Stimulated activated CD4-positive, alpha-beta T cell treated with anti-CD3 and anti-CD28 coated beads, Interleukin-1b, Interleukin-23, amount 100 ng/mL, for 4 hours (primary cell): ENCODE data around the gene RAB4B.
"Not testable (repeated sequence)": the region's sequence is repeated elsewhere in the genome, so short reads cannot be mapped to it uniquely, and the experiment has no call there.

Experiments used
- DNase-seq, 2 donors: peaks; one replicate each; pipeline ENCODE4 v3.0.0-alpha.2; 2020; ENCODE audit warnings: low read depth in 2 of 2

RAB4B gene

DNA sequence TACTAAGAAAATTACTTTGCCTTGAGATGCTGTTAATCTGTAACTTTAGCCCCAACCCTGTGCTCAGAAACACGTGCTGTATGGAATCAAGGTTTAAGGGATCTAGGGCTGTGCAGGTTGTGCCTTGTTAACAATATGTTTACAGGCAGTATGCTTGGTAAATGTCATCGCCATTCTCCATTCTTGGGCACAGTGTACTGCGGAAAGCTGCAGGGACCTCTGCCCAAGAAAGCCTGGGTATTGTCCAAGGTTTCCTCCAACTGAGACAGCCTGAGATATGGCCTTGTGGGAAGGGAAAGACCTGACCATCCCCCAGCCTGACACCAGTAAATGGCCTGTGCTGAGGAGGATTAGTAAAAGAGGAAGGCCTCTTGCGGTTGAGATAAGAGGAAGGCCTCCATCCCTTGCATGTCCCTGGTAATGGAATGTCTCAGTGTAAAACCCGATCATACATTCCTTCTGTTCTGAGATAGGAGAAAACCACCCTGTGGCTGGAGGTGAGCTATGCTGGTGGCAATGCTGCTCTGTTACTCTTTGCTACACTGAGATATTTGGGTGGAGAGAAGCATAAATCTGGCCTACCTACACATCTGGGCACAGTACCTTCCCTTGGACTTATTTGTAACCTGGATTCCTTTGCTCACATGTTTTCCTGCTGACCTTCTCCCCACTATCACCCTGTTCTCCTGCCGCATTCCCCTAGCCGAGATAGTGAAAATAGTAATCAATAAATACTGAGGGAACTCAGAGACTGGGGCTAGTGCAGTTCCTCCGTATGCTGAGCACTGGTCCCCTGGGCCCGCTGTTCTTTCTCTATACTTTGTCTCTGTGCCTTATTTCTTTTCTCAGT lies 44.9 kb downstream of the RAB4B start:
- not testable (repeated sequence) for DNase-seq

DNA sequence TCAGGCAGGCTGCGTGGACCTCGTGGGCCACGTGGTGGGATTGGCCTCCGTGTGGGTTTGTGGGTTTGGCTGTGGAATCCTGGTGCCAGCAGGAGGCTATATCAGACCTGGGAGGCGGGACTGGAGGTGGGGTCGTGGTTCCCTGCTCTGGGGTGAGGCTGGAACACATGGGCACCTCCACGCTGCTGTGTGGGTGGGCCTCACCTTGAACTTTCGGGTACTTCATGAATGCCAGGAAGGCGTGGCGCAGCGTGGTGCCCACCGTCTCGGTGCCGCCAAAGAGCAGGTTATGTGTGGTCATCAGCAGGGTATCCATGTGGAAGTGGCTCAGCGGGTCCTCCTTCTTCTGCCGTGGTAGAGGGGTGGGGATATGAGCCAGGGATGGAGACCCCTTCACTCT lies 46.9 kb downstream of the RAB4B start:
- not testable (repeated sequence) for DNase-seq

DNA sequence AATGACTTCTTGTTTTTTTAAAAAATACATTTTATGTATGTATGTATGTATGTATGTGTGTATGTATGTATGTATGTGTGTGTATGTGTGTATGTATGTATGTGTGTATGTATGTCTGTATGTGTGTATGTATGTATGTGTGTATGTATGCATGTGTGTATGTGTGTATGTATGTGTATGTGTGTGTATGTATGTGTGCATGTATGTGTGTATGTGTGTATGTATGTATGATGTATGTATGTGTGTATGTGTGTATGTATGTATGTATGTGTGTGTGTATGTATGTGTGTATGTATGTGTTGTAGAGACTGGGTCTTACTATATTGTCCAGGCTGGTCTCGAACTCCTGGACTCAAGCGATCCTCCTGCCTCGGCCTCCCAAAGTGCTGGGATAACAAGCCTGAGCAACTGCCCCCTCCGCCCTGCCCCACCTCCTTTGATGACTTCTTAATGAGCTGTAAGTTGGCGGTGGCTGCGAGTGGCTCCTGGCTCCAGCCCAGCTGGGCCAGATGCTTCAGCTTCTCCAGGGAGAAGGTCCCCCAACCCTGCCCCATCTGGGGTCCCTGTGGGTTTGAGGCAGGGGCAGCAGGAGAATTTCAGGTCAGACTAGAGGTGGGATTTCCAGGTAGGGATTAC lies 47.5 kb downstream of the RAB4B start:
- DNase-seq, result not testable (repeated sequence)

DNA sequence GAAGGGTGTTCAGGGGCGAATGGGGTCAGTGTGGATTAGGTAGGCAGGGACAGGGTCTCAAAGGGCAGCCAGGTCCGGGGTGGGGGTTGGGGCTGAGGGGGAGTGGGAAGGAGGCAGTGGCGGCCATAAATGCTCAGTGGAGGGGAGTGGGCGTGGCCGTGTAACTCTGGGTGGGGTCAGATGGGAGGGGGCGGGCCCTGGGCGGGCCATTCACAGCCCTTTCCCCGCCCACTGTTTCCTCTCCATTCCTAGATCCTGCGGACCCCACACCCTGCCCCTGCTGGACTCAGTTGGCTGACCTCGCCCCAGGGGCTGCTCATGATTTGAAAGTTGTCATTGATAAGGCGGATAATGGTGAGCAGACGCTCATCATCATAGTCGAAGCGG lies 48.3 kb downstream of the RAB4B start:
- not testable (repeated sequence) for DNase-seq

DNA sequence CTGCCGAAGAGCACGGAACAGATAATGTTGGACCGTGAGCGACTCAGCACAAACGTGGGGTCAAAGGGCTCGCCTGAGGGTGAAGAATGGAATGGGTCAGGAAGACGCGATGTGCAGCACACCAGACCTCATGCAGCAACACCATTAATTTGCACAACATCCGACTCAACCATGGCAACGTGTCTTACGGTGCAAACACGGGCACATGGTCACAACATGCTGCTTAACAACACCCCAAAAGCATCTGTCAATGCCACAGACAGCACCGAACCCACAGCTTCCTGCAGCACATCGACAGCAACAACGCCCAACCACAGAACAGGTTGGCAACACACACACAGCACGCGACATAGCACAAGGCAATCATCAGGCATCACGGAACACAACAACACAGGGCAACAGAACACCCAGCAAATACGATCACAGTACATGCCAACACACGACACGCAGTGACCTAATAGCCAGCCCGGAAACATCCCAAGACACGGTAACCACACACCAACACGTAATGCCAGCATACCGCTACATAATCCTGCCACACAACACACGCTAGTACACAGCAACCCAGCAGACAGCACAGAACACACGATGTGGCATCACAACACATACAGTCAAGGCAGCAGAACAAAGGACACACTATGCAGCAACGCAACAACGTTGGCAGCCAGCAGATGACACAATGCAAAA lies 48.8 kb downstream of the RAB4B start:
- DNase-seq, result not testable (repeated sequence)

DNA sequence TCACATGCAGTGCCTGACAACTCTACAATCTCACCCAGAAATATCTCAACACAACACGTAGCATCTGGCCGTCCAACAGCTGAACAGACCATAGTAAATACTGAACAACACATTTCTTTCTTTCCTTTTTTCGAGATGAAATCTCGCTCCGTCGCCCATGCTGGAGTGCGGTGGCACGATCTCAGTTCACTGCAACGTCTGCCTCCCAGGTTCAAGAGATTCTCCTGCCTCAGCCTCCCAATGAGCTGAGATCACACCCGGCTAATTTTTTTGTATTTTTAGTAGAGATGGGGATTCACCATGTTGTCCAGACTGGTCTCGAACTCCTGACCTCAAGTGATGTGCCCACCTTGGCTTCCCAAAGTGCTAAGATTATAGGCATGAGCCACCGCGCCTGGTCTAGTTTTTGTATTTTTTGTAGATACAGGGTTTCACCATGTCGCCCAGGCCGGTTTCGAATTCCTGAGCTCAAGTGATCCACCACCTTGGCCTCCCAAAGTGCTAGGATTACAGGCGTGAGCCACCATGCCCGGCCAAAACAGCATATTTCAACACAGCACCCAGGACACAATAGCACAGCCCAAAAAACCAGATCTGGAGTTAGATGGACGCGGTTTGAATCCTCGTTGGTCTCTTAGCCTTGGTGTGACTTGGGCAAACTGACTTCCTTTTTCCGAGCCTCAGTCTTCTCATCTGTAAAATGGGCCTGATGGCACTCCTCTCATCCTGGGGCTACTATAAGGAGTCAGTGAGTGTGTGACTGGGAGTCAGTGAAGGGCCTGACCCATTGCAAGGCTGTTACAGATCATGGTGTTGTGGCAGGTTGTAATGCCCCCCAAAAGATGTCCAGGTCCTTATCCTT lies 49.6 kb downstream of the RAB4B start:
- DNase-seq, result no peak

DNA sequence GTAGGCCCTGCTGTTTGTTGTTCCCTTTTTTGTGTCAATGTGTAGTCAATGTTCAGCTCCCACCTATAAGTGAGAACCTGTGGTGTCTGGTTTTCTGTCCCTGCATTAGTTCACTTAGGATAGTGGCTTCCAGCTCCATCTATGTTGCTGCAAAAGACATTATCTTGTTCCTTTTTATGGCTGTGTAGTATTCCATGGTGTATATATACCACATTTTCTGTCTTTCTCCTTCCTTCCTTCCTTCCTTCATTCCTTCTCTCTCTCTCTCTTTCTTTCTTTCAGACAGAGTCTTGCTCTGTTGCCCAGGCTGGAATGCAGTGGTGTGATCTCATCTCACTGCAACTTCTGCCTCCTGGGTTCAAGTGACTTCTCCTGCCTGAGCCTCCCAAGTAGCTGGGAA lies 51.2 kb downstream of the RAB4B start:
- DNase-seq, result no peak

DNA sequence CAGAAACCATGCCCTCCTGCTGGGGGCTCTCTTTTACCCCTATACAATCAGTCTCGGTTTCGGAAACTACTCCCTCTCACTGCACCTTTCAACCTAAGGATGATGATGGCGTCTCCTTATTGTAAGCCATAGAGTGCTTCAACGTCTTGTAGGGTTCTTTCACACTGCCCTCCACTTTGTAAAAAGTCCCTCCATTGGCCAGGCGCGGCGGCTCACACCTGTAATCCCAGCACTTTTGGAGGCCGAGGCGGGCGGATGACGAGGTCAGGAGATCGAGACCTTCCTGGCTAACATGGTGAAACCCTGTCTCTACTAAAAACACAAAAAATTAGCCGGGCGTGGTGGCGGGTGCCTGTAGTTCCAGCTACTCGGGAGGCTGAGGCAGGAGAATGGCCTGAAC lies 52.7 kb downstream of the RAB4B start:
- DNase-seq, result not testable (repeated sequence)

DNA sequence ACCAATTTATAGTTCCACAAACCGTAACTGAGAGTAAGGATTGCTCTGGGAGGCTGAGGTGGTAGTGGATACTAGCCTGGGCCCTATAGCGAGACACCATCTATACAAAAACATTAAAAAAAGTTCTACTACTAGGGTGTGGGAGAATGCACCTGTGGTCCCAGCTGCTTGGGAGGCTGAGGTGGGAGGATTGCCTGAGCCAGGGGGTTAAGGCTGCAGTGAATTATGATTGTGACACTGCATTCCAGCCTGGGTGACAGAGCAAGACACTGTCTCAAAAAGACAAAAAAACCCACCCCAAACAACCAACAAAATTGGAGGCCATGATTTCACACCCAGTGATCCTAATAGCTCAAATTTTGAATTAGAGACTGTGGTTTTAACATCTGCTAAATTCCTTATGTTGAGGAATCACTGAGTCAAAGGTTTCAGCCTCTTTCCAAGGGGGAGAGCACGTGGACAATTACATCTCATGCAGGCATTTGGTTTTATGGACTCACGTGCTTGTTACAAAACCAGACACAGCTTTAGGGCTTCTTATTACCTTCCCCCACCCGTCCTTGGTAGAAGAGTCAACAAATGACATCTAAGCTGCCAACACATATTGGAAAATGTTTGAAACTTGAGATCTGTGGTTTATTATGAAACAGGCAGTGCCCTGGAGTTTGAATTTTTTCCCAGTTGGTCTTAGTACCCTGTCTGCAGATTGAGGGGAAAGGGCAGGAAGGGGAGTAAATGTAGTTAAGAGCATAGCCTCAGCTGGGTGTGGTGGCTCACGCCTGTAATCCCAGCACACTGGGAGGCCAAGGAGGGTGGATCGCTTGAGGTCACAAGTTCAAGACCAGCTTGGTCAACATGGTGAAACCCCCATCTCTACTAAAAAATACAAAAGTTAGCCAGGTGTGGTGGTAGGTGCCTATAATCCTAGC lies 53.7 kb downstream of the RAB4B start:
- DNase-seq, result no peak

DNA sequence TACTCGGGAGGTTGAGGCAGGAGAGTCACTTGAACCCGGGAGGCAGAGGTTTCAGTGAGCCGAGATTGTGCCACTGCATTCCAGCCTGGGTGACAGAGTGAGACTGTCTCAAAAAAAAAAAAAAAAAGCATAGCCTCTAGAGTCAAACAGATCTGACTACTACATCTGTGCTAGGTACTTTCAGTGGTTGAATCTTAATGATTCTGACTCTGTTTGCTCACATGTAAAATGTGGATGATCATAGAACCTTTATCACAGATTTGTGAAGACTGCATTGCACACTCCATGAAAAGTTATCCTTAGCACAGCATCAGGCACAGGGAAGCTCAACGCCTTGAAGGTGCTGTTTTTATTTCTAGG lies 54.4 kb downstream of the RAB4B start:
- DNase-seq, result not testable (repeated sequence)

DNA sequence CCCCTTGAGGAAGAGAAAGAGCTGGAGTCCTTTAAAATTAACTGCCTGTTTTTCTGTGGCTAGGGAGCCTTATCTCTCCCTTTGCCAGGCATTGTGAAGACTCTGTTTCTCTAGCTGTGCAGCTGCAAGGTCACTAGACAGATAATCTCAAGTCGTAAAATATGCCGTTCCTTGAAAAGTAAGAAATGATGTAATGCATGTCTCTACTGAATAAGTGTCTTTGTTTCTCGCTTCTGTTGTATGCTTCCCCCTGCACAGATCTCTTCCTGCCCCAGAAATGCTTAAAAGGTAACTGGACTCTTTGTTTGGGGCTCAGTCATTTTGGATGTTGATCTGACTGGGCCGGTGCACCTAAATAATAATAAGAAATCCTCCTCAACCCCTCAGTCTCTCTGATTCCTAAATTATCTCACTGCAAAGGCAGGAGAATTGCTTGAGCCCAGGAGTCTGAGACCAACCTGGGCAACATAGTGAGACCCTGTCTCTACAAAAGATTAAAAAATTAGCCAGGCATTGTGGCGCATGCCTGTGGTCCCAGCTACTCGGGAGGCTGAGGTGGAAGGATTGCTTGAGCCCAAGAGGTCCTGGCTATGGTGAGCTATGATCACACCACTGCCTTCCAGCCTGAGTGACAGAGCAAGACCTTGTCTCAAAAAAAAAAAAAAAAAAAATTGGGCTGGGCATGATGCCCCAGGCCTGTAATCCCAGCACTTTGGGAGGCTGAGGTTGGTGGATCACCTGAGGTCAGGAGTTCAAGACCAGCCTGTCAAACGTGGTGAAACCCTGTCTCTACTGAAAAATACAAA lies 55.9 kb downstream of the RAB4B start:
- DNase-seq, result not testable (repeated sequence)

DNA sequence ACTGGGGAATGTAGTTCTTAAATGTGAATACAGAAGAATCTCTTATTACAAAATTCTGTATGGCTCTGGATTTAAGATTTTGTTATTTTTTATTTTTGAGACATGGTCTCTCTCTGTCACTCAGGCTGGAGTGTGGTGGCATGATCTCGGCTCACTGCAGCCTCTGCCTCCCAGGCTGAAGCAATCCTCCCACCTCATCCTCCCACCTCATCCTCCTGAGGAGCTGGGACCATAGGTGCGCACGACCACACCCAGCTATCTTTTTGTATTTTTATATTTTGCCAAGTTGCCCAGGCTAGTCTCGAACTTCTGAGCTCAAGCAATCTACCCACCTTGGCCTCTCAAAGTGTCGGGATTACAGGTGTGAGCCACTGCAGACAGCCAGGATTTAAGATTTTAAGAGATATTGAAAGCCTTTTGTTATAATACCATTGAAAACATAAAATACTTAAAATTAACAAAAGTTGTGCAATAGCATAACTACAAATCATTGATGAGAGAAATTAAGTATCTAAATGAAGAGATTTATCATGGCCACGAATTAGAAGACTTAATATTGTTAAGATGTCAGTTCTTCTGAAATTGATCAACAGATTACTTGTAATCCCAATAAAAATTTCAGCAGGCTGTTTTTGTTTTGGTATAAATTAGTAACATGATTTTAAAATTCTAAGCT lies 58.8 kb downstream of the RAB4B start:
- no peak for DNase-seq

DNA sequence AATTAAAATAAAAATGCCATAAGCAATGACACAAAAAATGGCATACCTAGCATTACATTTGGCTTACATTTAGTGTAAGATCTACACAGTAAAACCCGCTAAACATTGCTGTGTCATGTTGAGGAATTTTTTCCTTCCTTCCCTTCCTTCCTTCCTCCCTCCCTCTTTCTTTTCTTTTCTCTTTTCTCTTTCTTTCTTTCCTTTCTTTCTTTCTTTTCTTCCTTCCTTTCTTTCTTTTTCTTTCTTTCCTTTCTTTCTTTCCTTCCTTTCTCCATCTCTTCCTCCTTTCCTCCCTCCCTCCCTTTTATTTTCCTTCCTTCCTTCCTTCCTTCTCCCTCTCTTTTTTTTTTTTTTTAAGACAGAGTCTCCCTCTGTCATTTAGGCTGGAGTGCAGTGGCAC lies 60.4 kb downstream of the RAB4B start:
- not testable (repeated sequence) for DNase-seq

DNA sequence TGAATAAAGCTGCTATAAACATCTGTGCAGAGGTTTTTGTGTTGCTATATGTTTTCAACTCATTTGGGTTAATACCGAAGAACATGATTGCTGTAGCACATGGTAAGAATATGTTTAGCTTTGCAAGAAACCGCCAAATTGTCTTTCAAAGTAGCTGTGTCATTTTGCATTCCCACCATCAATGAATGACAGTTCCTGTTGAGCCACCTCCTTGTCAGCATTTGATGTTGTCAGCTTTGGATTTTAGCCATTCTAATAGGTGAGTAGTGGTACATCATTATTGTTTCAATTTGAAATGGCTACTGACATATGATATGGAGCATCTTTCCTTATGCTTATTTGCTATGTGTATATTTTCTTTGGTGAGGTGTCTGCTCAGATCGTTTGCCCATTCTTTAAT lies 64.0 kb downstream of the RAB4B start:
- DNase-seq, result not testable (repeated sequence)

DNA sequence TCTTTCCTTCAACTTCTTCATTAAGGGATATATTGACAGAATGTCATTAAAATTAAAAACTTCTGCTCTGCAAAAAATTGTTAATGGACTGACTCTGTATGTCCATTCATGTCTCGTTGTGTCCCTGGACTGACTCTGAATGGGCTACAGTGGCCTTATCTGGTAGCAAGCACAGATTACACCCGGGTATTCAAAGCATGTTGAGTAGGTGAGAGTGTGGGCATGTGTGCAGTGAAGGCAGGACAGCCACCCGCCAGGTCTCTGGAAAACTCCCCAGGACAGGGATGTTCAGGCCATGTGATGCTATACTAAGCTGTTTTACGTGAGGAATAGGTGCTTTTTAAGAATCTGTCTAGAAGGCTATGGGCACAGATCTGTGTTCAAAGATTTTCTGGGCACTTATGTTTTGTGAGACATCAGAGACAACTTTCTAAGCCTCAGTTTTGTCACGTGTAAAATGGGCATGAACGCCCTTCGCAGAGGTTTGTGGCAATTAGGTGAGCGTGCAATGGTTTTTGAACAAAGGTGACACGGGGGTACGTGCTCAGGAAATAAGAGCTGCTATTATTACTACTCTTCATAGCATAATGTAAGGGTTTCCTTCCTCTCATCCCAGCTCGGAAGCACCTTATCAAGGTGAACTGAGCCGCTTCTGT lies 65.1 kb downstream of the RAB4B start:
- not testable (repeated sequence) for DNase-seq

DNA sequence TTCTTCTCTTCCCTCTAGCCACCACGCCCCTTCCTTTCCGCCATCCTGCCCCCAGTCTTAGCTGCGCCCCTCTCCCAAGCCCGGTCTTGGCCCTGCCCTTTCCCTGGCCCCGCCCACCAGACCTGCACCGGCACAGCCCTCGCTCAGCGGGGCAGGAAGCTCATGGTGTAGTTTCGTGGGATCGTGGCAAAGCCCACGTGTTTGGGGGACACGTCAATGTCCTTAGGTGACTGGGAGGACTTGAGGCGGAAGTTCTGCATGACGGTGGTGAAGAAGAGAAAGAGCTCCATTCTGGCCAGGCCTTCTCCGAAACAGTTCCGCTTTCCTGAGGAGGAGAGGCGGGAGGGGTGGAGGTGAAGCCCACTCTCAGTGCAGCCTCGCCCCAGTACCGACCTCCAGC lies 65.6 kb downstream of the RAB4B start:
- DNase-seq, result peak; percentile 62
